Right cardiac atrium (tissue), 5 donors: Measurements from ENCODE around the gene ACTR1A. TPM values are rescaled to one million over a fixed set of nuclear protein-coding genes. Genes with fewer than 3 reads are reported as not detected.
"Not testable (repeated sequence)": the region's sequence is repeated elsewhere in the genome, so short reads cannot be mapped to it uniquely, and the experiment has no call there.

Experiments used
- ATAC-seq, 2 donors: fragments of 200-7000 bp; cut with Tn5 transposase; one replicate each; pipeline versions ENCODE4 v1.8.0 to v1.9.1; 2020; ENCODE audit warnings: moderate library complexity in 2 of 2, mild to moderate bottlenecking in 1 of 2
- DNase-seq, 3 donors: peaks; one replicate each; pipeline ENCODE4 v3.0.0-alpha.2; 2020
- H3K27ac ChIP-seq: one replicate; pipeline ENCODE4 v1.5.1; 2013; ENCODE audit warnings: mild to moderate bottlenecking, low read length, control low read depth, moderate library complexity
- H3K27me3 ChIP-seq: one replicate; pipeline ENCODE4 v1.6.1; 2013; ENCODE audit not compliant: control insufficient read depth, insufficient read depth
- H3K4me1 ChIP-seq: one replicate; pipeline ENCODE4 v1.6.1; 2013; ENCODE audit warnings: low read length; ENCODE audit not compliant: control insufficient read depth, insufficient read depth
- H3K4me3 ChIP-seq: one replicate; pipeline ENCODE4 v1.5.1; 2013; ENCODE audit warnings: low read length, control low read depth
- H3K9me3 ChIP-seq: one replicate; pipeline ENCODE4 v1.6.1; 2013; ENCODE audit warnings: low read length; ENCODE audit not compliant: control insufficient read depth
- WGBS: extraction: QIAGEN DNeasy Blood & Tissue Kit; methylation state at CpG from one replicate; pipeline ENCODE4 v1.1.7; 2013; 5-methylcytosine and 5-hydroxymethylcytosine counted together
- intact Hi-C, 4 donors: fragments of 100-400 bp; cut with DNase I; formaldehyde crosslinking; loops; one replicate each; pipeline versions ENCODE4 v1.11.0 to v1.14.0; 2022 to 2023
- polyA plus RNA-seq: library from polyadenylated mRNA; stranded (reverse); fragments of 200-250 nt; gene quantifications from one replicate; pipeline ENCODE4 v1.2.3, GENCODE V29; 2013
- total RNA-seq, 4 donors: library from RNA; stranded (reverse); fragmentation: NEBNext Ultra II Directional; extraction: Animal tissue kit (Norgen Biotek cat#: 25700); gene quantifications; one replicate each; pipeline ENCODE4 v1.2.1, GENCODE V29; 2021
- donor health status: healthy with polysubstance abuse.
- donor health status: DM: no; HTN: yes; CAD: no.
- donor health status: DM: no; HTN: no; CAD: no.
- donor health status: DM: no; HTN: yes; CAD: no; lungs with severe emphysema.
- donor health status: DM: yes; HTN: yes; CAD: no.

The ACTR1A gene
- total and polyA plus RNA-seq, 5 donors = 100 to 108 (median 106) TPM

GRCh38 chr10:102454662-102455487 is 47.6 kb downstream of the ACTR1A start:
- 72% methylated on average over 13 of the region's 13 CpGs for WGBS
- ATAC-seq, DNase-seq: not testable (repeated sequence)

GRCh38 chr10:102453502-102453901 is 49.0 kb downstream of the ACTR1A start:
- Histone ChIP-seq H3K4me1 (peaks cover 3% of the 10 kb centered on the region), H3K27ac (peak overlapping the region; percentile 17), H3K9me3 (no peaks in the 10 kb centered on the region), H3K27me3 (no peaks in the 10 kb centered on the region), H3K4me3 (no peak overlapping the region)
- WGBS = 65% methylated on average over 5 of the region's 5 CpGs
- no peak for DNase-seq
- ATAC-seq = no peak
- intact Hi-C loops = no loop called here

More at GRCh38 chr10:102454662-102455487, 47.6 kb downstream of the ACTR1A start:
- intact Hi-C loops, H3K27ac ChIP-seq, H3K9me3 ChIP-seq, H3K4me1 ChIP-seq, H3K4me3 ChIP-seq, H3K27me3 ChIP-seq: not testable (repeated sequence)

- Histone ChIP-seq H3K4me1 (peaks cover 3% of the 10 kb centered on the region), H3K4me3 (no peak overlapping the region), H3K9me3 (no peaks in the 10 kb centered on the region), H3K27me3 (no peaks in the 10 kb centered on the region), H3K27ac (peak overlapping the region; percentile 42)
- intact Hi-C loops = no loop called here
- DNase-seq = peak in 2 of 3 donors; percentile 43 to 60
- WGBS = 45% methylated on average over 3 of the region's 3 CpGs
- peak; percentile 1 to 18 for ATAC-seq
Measured at GRCh38 chr10:102452672-102453340, 49.7 kb downstream of the ACTR1A start.

GRCh38 chr10:102451105-102451969 is 51.2 kb downstream of the ACTR1A start, which contains the start of gene C10orf95:
Gene C10orf95, minus strand, starts transcription at chr10:102451543. Its CDS starts 450 bp downstream, at chr10:102451093.
- H3K4me3 ChIP-seq = peak within 1 kb of the TSS; percentile 87
- intact Hi-C loops = no loop called here
- DNase-seq (peak in 1 of 3 donors; percentile 53), ATAC-seq (peak; percentile 1 to 6)
- H3K27me3 ChIP-seq = no peaks in the 10 kb centered on the region
- H3K9me3 ChIP-seq = no peaks in the 10 kb centered on the region
- 31% methylated on average over 28 of the region's 28 CpGs for WGBS
- H3K4me1 ChIP-seq = peaks cover 3% of the 10 kb centered on the region
- H3K27ac ChIP-seq = peak within 1 kb of the TSS; percentile 91

- peaks cover 3% of the 10 kb centered on the region for H3K4me1 ChIP-seq
- intact Hi-C loops = no loop called here
- no peaks in the 10 kb centered on the region for H3K27me3 ChIP-seq
- peak overlapping the region; percentile 91 for H3K27ac ChIP-seq
- DNase-seq (peak; percentile 89 to 96 (median 94)), ATAC-seq (peak; percentile 93 to 96)
- no peaks in the 10 kb centered on the region for H3K9me3 ChIP-seq
- H3K4me3 ChIP-seq = peak overlapping the region; percentile 87
- under 1% methylated on average over 104 of the region's 104 CpGs for WGBS
Measured at GRCh38 chr10:102450374-102451104, 52.0 kb downstream of the ACTR1A start.

GRCh38 chr10:102450124-102450373 is 52.5 kb downstream of the ACTR1A start:
- H3K4me1 ChIP-seq = peaks cover 3% of the 10 kb centered on the region
- WGBS = under 1% methylated on average over 11 of the region's 11 CpGs
- no peaks in the 10 kb centered on the region for H3K27me3 ChIP-seq
- intact Hi-C loops = no loop called here
- peak overlapping the region; percentile 91 for H3K27ac ChIP-seq
- peak overlapping the region; percentile 87 for H3K4me3 ChIP-seq
- DNase-seq = no peak
- no peaks in the 10 kb centered on the region for H3K9me3 ChIP-seq
- peak in 1 of 2 donors; percentile 1 for ATAC-seq

- peak overlapping the region; percentile 87 for H3K4me3 ChIP-seq
- peaks cover 3% of the 10 kb centered on the region for H3K4me1 ChIP-seq
- intact Hi-C loops = no loop called here
- no peaks in the 10 kb centered on the region for H3K27me3 ChIP-seq
- DNase-seq = peak; percentile 70 to 90 (median 82)
- H3K9me3 ChIP-seq = no peaks in the 10 kb centered on the region
- peak overlapping the region; percentile 91 for H3K27ac ChIP-seq
- ATAC-seq = peak; percentile 65 to 75
- 10% methylated on average over 30 of the region's 30 CpGs for WGBS
Measured at GRCh38 chr10:102449321-102450123, 53.0 kb downstream of the ACTR1A start.

GRCh38 chr10:102444851-102445250 is 57.7 kb downstream of the ACTR1A start:
- ATAC-seq = no peak
- intact Hi-C loops = no loop called here
- H3K27me3 ChIP-seq = no peaks in the 10 kb centered on the region
- H3K4me1 ChIP-seq = no peaks in the 10 kb centered on the region
- no peak overlapping the region for H3K27ac ChIP-seq
- H3K9me3 ChIP-seq = no peaks in the 10 kb centered on the region
- no peak for DNase-seq
- no peak overlapping the region for H3K4me3 ChIP-seq
- WGBS = 71% methylated on average over 2 of the region's 2 CpGs

GRCh38 chr10:102438374-102438773 is 64.1 kb downstream of the ACTR1A start:
- intact Hi-C loops = no loop called here
- H3K4me3 ChIP-seq = no peak overlapping the region
- ATAC-seq (no peak), DNase-seq (no peak)
- WGBS = 67% methylated on average over 1 of the region's 1 CpG
- no peak overlapping the region for H3K27ac ChIP-seq
- peaks cover 2% of the 10 kb centered on the region for H3K4me1 ChIP-seq
- no peaks in the 10 kb centered on the region for H3K9me3 ChIP-seq
- H3K27me3 ChIP-seq = no peaks in the 10 kb centered on the region

GRCh38 chr10:102437515-102437914 is 65.0 kb downstream of the ACTR1A start:
- 95% methylated on average over 3 of the region's 3 CpGs for WGBS
- H3K27ac ChIP-seq = no peak overlapping the region

More at GRCh38 chr10:102437515-102437914, 65.0 kb downstream of the ACTR1A start:
- ATAC-seq (no peak), DNase-seq (no peak)
- no peaks in the 10 kb centered on the region for H3K27me3 ChIP-seq
- H3K4me1 ChIP-seq = peaks cover 2% of the 10 kb centered on the region
- H3K9me3 ChIP-seq = no peaks in the 10 kb centered on the region
- no peak overlapping the region for H3K4me3 ChIP-seq
- intact Hi-C loops = no loop called here
